ENCODE results near the gene C6. TPM values are rescaled to one million over a fixed set of nuclear protein-coding genes. Genes with fewer than 3 reads are reported as not detected.

Gene C6
- under 0.01 and 0.11 TPM in 2 replicates for total RNA-seq

GRCh38 chr5:41213340-41213739 lies at the start of gene C6:
Gene C6, minus strand, starts transcription at chr5:41213532. Its CDS starts 10,302 bp downstream, at chr5:41203230.

Other genes with a start within 250 kb of the C6 start
- not detected in 2 replicates for gene MROH2B, start 142.2 kb downstream of the C6 start, total RNA-seq

All from uterine smooth muscle cell (primary cell).